ENCODE results near the gene NOS1AP. TPM values are rescaled to one million over a fixed set of nuclear protein-coding genes. Genes with fewer than 3 reads are reported as not detected.

Gene NOS1AP
- total RNA-seq, 4 donors from 2014 or later, result 1.9 to 5.4 (median 3.1) TPM

- DNase-seq (ENCODE audit: low spot score) (no peak), ATAC-seq (ENCODE audit: low FRiP score) (no peak)
- TF ChIP-seq CTCF (IDR thresholded peaks at IDR 0.05), result no peak
Measured at GRCh38 chr1:162093095-162093494, 23.6 kb downstream of the NOS1AP start.

- no peak for DNase-seq (ENCODE audit: low spot score)
- no peak for ATAC-seq (ENCODE audit: low FRiP score)
- no peak for TF ChIP-seq CTCF (IDR thresholded peaks at IDR 0.05)
Measured at GRCh38 chr1:162094271-162094670, 24.8 kb downstream of the NOS1AP start.

- no peak for TF ChIP-seq CTCF (IDR thresholded peaks at IDR 0.05)
- ATAC-seq (ENCODE audit: low FRiP score) (no peak), DNase-seq (ENCODE audit: low spot score) (no peak)
Measured at GRCh38 chr1:162094723-162095122, 25.2 kb downstream of the NOS1AP start.

- no peak for ATAC-seq (ENCODE audit: low FRiP score)
- DNase-seq (ENCODE audit: low spot score), result no peak
Measured at GRCh38 chr1:162107911-162108310, 38.4 kb downstream of the NOS1AP start.

GRCh38 chr1:162108426-162108825 is 38.9 kb downstream of the NOS1AP start:
- TF ChIP-seq CTCF (IDR thresholded peaks at IDR 0.05), result no peak
- DNase-seq (ENCODE audit: low spot score), result no peak
- ATAC-seq (ENCODE audit: low FRiP score), result no peak

More at GRCh38 chr1:162107911-162108310, 38.4 kb downstream of the NOS1AP start:
- no peak for TF ChIP-seq CTCF (IDR thresholded peaks at IDR 0.05)

GRCh38 chr1:162110910-162111309 is 41.4 kb downstream of the NOS1AP start:
- TF ChIP-seq CTCF (IDR thresholded peaks at IDR 0.05), result no peak
- DNase-seq (ENCODE audit: low spot score) (no peak), ATAC-seq (ENCODE audit: low FRiP score) (no peak)

- DNase-seq (ENCODE audit: low spot score) (no peak), ATAC-seq (ENCODE audit: low FRiP score) (no peak)
- TF ChIP-seq CTCF (IDR thresholded peaks at IDR 0.05), result no peak
Measured at GRCh38 chr1:162111572-162111971, 42.1 kb downstream of the NOS1AP start.
